GM21515 (cell line): ENCODE results near the gene DCP1B.

Experiments
- ATAC-seq: cut with Tn5 transposase; IDR thresholded peaks from one replicate; pipeline ENCODE4 v1.9.1; 2021; ENCODE audit not compliant: unreplicated experiment

Gene DCP1B

DNA sequence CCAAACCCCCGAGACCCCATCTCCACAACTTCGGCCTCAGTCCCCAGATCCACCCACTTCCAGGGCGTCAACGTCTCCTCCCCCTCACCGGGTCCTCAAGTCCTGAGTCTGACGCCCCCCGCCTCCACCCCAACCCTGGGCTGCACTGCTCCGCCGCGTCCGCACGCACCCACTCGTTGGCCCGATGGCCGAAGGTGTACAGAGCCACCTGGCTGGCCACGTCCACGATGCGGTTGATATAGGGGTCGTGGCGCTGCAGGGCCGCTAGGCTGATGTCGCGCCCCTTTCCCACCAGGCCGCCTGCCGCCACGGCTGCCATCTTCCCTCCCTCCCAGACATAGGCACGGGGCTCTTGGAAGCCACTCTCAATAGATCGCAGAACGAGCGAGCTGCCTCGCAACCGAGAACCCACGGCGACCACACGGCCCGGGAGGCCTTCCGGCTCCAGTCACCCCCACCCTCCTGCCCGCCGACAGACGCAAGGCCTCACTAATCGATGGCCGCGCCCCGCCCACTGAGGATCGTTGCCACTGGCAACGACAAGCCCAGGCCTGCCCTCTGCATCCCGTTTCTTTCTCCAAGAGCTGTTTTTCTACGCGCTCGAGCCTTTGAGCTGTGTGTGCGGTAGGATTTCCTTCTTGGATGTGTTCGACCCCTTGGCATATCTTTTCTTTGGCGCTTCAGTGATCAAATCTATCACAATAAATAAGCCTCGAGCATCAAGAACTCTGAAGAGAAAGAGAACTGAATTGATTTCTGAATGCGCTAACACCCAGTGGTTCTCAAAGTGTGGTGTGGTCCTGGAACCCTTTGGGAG is at the start of gene DCP1B:
Gene DCP1B (minus strand): TSS at position 345 of the 817 bp plus-strand sequence. CDS start 26 bp downstream, at position 319.
- peak; percentile 95 for ATAC-seq

DNA sequence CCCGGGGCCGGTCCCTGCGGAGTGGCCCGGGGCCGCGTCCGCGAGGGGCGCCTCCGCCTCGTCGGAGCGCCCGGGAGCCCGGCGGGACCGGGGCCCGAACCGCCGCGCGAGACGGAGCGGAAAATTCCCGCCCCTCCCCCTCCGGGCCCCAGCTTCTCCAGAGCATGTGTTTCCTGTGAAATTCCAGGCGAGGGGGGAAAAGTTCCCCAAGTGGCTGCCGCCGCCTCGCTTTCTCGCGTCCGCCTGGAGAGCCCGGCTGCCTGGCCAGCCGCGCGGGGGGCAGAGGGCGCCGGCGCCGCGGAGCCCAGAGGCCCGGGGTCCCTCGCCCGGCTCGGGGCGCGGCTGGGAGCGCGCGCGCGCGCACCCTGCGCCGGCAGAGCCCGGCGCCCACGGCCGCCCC is 49.4 kb upstream of the DCP1B start:
- ATAC-seq = no peak

DNA sequence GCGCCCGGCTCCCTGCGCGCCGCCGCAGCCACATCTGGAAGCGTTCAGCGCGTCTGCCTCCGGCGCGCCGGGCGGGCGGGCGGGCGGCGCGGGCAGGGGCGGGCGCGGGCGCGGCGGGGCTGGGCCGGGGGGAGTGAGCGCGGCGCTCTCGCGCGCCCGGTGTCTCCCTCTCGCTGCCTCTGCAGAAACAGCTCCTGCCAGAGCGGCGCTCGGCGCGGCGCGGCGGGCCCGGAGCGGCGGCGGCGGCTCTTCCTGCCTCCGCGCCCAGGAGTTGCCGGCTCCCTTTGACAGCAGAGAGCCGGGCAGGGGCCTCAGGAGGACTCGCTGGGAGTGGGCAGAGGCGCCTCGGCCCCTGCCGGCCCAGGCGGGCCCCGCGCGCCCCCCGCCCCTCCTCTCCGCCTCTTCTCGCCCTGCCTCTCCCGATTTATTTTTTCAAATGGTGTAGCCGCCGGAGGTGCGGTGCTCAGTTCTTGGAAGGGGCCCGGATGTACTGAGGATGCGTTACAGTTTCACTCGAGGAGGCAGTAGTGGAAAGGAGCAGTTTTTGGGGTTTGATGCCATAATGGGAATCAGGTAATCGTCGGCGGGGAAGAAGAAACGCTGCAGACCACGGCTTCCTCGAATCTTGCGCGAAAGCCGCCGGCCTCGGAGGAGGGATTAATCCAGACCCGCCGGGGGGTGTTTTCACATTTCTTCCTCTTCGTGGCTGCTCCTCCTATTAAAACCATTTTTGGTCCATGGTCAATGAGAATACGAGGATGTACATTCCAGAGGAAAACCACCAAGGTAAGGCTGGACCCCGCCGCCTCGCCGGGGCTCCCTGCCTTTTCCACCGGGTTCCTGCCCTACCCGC is 48.8 kb upstream of the DCP1B start, which contains the start of gene CACNA1C:
Gene CACNA1C (plus strand): TSS at position 162 of the 853 bp plus-strand sequence. CDS start 576 bp downstream, at position 738.
- ATAC-seq = no peak

DNA sequence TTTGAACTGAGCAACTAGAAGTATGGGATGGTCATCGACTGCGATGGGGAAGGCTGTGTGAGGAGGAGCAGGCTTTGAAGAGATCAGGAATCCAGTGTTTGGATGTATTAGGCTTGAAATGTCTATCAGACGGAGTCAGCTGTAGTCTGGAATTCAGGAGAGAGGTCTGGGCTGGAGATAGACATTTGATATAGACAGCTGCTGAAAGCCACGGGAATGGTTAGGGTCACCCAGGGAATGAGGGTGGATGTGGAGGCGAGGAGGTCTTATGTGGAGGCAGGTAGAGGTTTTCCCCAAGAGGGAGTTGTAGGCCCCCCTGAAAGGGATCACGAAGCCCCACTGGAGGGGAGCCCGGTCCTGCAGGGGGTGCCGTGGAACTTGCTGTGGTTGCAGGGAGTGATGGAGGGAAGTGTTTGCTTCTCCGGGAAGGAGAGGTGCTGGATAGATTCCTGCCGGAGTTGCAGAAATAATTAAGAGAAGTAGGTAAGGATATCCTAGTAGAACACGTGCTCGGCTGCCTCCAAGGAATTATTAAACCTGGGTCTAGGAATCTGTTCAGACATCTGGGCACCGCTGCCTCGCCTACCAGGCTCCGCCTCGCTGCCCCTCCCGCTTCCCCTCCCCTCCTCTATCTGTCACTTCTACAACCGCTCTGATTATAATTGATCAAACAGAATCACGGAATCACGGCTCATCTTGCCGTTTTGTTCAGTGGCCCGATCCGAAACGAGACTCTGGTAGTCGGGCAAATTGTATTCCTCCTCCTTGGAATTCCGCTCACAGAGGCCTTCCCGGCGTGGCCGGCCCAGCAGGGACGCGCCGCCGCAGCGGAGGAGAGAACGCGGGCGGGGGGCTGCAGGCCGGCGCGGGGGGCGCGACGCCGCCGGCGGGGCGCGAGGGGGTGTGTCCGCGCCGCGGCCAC is 47.7 kb upstream of the DCP1B start:
- no peak for ATAC-seq

DNA sequence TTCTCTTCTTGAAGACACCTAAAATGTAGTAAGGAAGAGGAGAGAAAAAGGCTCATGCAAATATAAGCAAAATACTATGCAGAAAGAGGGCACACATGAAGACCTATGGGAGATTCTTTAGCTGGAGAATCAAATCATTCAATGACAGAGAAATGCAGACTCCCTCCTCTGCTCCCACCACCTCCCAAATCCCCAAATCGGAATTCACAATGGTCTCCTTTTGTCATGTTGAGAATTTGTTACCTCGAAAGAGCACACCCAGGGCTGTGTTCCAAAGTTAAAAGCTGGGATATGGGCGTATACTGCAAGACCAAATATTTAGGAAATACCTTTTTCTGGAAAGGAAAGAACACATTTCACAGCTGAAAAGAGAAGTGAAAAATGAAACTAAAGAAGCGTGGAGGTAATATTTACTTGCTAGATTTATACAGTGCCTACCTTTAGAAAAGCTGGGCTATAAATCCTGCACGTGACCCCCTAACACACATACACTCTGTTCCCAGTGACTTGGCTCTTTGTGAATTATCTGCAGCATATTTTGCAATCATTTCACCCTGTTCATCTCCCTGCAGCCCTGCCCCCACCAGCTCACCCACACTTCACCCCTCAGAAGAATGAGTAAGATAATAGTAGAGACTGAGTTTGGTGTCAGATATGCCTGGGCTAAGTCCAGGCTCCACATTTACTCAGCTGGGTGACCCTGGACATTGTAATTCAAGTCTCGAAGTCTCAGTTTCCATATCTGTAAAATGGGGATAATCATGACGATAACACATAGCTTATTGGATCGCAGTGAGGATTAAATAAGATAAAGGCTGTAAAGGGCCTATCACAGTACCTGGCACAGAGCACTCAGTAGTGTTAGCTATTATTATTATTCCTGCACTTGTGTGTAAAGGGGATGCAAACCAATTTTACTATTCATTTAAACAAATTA is 45.6 kb upstream of the DCP1B start:
- ATAC-seq = no peak

DNA sequence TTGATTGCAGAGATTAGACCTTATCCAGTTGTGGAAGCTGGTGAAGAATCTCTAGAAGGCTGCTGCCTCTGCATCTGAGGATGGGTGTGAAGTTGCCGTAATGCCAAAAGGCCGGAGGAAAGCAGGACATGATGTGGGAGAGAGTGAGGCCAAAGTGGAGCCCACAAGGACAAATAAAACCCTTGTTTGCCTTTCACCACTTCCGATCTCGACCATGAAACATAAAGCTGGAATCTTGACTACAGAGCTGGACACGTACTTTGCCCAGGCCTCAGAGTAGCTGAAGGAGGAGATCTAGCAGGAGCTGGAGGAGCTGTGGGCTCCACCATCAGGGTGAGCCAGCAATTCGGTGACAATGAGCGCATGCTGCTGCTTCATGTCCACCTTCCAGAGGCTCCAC is 43.5 kb upstream of the DCP1B start:
- ATAC-seq = no peak

DNA sequence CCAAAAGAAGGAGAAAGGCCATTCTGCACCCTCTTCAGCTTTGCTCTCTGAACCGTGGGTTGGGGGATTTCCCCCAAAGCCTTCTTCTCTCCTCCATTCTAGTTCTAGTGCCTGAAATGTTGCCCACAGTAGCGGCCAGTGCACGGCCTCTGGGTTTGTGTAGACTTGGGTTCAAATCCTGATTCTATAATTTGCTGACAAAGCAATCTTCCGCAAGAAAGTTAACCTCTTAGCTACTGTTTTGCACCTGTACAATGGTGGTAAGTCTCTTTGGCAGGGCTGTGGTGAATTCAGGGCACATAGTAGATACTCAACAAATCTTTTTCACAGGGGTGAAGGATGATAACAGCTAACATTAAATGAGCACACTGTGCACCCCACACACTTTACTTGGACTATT is 42.7 kb upstream of the DCP1B start:
- ATAC-seq = no peak

DNA sequence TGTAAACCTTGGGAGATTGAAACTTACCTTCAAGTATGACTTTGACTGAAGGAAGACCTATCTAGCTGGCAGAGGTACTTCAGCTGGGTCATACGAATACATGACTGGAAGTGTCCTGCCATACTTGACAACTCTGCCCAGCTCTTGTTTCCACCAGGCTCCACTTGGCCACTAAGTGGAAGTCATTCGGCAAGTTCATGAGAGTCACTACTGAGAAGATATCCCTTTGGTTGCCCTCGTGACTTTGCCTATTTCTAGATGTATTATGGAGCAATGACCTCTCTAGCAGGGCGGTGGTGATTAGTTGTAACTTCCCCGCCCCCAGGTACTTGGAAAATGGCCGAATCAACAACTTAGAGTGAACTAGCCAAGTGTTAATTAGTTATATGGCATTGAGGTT is 39.9 kb upstream of the DCP1B start:
- ATAC-seq = no peak

DNA sequence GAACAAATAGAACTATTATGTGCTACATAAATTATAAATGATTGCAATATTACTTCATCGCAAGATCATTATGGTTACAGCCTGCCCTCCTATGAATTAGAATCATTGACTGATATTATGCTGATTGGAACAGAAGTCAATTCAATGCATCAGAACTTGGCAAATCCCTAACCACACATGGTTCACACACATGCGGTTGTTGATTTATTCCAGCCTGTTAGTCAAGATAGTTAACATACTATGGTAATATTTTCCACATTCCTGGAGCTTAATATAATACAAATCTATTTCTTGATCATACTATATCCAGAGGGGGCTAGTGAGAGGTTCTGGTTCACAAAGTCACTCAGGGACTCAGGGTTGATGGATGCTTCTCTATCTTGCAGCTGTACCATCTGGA is 38.8 kb upstream of the DCP1B start:
- no peak for ATAC-seq

DNA sequence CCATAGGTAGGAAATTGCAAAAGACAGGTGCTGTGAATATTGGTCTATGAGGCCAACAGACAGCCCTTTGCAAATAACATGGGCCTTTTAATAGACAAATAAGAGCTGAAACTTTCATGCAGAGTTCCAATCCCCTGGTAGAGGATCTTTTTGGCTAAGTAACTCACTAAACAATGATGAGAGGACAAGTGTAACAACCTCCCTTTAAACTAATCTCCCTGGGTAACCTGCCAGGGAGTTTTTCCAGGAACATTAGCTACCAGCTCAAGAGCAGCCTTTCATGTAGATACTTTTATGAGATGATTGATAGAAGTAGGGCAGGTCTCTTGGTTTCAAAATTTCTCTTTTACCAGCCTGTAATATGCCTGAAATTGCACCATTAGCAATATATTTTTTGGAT is 34.8 kb upstream of the DCP1B start:
- ATAC-seq = no peak

DNA sequence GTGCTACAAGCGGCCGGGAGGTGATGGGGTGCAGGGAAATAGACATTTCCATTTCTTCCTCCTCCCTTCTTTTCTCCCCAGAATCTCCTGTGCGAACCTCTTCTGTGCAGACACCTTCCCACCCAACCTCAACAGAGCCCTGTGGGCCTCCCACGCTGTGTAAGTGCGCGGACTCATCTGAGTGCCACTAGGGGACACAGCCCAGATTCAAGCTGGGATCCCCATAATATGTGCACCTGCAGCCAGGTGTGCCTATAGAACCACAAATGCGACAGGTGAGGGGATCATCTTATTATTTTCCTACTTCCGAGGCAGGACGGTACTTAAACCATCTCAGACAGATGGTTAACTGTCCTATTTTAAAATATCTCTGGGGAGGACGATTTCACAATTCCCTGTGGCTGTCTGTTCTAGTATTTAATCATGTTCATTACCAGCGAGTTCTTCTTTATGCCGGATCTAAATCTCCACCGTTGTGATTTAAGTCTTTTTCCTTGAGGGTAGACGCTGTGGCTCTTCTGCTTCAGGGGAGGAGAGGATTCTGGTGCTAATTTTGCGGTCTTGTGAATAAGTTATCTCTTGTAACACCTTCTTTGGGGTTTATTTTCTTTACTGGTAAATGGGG is 31.3 kb upstream of the DCP1B start:
- ATAC-seq = peak; percentile 13

DNA sequence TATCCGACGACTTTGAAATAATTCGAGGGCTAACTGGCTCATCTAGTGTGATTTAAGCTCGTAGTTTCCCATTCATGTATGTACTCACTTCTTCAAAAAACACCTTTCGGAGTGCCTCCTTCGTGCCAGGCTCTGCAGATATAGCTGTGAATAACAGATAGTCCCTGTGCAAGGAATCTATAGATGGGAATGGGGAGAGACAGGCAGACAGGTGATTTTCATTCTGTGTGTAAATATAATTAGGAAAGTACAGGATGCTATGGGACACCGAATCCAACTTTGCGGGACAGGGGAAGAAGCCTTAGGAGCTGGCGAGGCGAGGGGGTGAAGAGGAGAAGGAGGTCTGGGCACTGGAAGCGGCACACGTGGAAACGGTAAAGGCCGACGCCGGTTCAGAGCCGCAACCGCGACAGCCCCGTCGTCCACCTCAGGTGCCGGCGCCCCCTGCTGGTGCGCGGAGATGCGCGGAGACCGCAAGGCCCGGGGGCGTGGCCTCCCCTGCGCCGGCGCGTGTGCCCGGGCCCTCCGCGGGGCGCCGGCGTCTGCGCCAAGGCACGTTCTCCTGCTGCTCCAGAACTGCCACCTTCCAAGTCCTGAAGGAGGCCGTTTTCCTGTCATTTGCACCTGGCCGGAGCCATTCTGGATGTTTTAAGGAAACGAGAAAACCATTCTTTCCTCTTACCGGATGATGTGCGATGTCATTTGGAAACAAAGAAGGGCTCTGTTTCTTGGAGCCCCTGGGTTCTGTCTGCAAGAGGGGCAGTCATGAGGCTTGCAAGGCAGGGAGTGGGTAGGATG is 30.6 kb upstream of the DCP1B start:
- peak; percentile 78 for ATAC-seq

DNA sequence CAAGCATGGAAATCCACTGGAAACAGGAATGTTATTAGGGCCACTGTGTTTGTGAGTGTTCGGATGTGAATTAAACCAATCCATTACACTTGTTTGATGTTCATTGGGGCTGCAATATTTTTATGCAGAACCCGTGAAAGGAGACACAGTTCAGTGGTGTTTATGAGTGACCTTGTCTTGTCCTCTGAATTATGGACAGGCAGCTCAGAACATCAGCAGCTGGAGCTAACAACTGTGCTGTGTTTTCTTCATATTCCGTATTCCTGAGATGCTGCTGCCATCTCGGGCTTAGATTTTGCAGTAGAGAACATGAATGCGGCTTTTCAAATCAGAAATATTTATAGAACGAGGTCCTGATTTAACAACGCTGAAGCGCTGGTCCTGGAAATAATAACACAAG is 28.2 kb upstream of the DCP1B start:
- ATAC-seq = no peak

DNA sequence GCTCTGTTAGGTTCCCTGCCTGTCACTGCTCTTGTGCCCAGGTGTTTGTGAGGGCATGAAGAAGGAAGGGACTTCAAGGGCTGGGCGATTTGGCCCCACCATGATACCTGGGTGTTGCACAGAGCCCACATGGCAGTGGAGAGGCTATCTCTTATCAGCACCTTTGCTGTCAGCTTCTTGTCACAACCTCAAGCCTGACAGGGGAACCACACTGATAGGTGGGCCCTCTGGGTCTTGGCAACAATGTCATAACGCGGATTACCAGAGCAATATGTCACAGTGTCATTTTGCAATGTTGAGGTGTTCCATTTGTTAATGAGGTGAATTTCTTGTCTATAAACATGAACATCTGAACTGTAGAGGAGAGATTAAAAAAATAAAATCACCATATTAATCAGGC is 25.6 kb upstream of the DCP1B start:
- no peak for ATAC-seq

DNA sequence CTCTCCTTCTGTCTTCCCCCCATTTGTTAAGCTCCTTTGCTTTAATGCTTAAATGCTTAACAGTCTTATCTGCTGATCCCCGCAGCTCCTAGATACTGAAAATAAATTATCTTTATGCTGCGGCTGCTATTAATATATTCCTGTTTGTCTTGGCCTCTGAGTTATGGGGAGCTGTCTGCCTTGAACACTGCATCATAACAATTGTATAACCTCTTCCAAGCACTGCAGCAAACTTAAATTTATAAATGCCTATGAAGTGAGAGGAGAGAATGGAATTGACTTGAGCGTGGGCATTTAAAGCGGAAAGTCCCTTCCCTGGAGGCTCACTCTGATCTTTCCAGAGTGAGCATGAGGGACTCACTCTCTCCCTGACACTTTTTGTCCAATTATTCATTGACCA is 23.1 kb upstream of the DCP1B start:
- ATAC-seq = no peak

DNA sequence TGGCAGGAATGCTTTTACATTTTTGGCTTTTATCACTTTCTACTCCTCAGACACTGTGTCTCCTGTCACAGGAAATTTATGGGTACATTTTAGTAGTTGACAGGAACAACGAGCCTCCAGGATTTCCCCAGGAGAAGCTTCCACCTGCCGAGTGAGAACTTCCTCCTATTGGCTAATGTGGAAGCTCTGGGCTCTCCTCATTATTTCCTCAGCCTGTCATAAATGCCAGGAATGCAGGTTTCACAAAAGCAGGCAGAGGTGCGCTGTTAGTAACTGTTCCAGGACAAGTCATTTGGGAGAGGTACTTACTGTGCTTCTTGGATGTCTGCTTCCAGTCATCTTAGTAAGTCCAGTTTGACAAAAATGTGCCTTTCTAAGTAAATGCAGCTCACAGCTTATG is 19.1 kb upstream of the DCP1B start:
- ATAC-seq = no peak

DNA sequence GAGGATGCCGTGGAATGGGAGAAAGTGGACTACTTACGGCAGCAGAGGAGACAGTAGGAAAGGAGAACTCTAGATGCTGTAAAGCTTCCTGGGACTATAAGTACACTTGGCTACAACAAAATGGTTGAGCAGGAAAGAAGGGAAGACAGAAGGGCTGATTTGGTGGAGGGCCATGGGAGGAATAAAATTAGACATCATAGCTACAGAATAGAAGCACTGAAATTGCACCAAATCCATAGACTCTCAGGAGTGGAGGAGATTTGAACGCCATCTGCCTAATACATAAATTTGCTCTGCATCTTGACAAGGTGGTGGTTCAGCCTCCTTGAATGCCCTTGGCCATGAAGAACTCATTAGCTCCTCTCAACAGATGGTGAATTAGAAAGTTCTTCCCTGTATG is 16.3 kb upstream of the DCP1B start:
- ATAC-seq = no peak

DNA sequence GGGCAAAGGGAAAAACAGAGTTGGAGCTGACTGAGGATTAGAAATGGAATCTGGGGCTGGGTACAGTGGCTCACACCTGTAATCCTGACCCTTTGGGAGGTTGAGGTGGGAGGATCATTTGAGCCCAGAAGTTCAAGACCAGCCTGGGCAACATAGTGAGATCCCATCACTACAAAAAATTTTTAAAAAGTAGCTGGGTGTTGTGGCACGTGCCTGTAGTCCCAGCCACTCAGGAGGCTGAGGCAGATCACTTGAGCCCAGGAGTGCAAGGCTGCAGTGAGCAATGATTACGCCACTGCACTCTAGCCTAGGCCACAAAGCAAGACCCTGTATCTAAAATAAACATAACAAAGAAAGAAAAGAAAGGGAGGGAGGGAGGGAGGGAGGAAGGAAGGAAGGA is 14.9 kb upstream of the DCP1B start:
- no peak for ATAC-seq

DNA sequence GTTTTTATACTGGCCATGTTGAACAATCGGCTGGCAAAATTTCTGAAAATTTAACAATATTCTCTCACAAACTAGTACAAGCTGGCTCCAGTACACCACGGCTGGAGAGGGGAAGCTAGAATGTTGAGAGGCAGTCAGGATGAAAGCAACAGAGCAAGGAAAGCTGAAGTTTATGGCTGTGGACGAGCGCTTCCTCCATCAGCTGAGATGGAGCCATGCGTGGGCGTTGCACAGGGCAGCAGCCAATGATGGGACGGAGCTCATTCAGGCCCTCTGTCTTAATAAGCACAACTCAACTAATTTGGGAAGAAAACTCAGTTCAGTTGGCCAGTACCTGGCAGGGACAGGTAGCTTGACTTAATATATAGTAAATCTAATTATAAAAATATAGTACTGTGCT is 14.1 kb upstream of the DCP1B start:
- ATAC-seq = no peak
